Heart left ventricle (tissue), 13 donors: ENCODE measurements around the gene DNAJC19.
"Not testable (repeated sequence)": the region's sequence is repeated elsewhere in the genome, so short reads cannot be mapped to it uniquely, and the experiment has no call there.

ENCODE experiments used
- POLR2A ChIP-seq, 2 donors: fragments of 450-650 bp; IDR thresholded peaks; one replicate each; pipeline ENCODE4 v1.6.1; 2017; ENCODE audit warnings: antibody characterized with exemption in 2 of 2, mild to moderate bottlenecking in 2 of 2, moderate library complexity in 2 of 2
- TF ChIP-seq, protein P1 (sequence below), 12 donors: fragments of 200-600 bp; sonication (generic) in 4 of 12; IDR thresholded peaks; one replicate each; pipeline versions ENCODE4 v1.5.0 to v1.8.0; 2018 to 2022; ENCODE audit warnings: antibody characterized with exemption in 12 of 12, mild to moderate bottlenecking in 5 of 12
- donor health status: ischemic (EF 13 %, LVEDD 7.1; RV severe dilation, severe dysfunction).
- donor health status: DM: no; HTN: yes; CAD: no.
- donor health status: DM: no; HTN: no; CAD: no.
- donor health status: ischemic (EF 25% LVEDD 6.9; RV normal size, moderate dysfunction).
- donor health status: ischemic (EF 25% LVEDD 5.7; RV mildly dilated, moderate dysfunction).
- donor health status: ischemic (EF 35%, LVEDD 5.7; RV mildly dilated, moderate dysfunction).
- donor health status: nonischemic (EF 11% LVEDD 7.7; RV severe dilation, severe dysfunction).
- donor health status: DM: yes; HTN: yes; CAD: no.
- donor health status: PGD.
- donor health status: ischemic (EF 29% LVEDD 5.4; RV normal size, mild dysfunction).
- donor health status: nonischemic (EF 23%, LVEDD 6.1; RV moderate dilation, normal function).

DNA sequence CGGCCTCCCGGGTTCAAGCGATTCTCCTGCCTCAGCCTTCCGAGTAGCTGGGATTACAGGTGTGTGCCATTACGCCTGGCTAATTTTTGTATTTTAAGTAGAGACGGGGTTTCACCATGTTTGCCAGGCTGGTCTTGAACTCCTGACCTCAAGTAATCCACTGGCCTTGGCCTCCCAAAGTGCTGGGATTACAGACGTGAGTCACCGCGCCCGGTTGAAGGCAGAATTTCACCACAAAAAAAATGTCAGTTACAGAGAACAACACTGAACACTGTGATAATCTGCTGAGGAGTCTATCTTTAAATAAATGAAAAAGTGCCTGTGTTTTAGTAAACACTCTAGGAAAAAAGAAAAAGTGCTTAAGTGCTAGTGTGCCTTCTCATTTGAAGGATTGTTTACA is 3.2 kb downstream of the DNAJC19 start:
- not testable (repeated sequence) for TF ChIP-seq POLR2A (IDR thresholded peaks at IDR 0.05)
- TF ChIP-seq, protein P1, sequence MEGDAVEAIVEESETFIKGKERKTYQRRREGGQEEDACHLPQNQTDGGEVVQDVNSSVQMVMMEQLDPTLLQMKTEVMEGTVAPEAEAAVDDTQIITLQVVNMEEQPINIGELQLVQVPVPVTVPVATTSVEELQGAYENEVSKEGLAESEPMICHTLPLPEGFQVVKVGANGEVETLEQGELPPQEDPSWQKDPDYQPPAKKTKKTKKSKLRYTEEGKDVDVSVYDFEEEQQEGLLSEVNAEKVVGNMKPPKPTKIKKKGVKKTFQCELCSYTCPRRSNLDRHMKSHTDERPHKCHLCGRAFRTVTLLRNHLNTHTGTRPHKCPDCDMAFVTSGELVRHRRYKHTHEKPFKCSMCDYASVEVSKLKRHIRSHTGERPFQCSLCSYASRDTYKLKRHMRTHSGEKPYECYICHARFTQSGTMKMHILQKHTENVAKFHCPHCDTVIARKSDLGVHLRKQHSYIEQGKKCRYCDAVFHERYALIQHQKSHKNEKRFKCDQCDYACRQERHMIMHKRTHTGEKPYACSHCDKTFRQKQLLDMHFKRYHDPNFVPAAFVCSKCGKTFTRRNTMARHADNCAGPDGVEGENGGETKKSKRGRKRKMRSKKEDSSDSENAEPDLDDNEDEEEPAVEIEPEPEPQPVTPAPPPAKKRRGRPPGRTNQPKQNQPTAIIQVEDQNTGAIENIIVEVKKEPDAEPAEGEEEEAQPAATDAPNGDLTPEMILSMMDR (IDR thresholded peaks at IDR 0.05), result not testable (repeated sequence)
